GM23338 (cell line): ENCODE measurements around the gene LIPA. TPM values are rescaled to one million over a fixed set of nuclear protein-coding genes. Genes with fewer than 3 reads are reported as not detected.

Source experiments
- ATAC-seq: fragments of 200-7000 bp; cut with Tn5 transposase; 3 replicates; pipeline ENCODE4 v1.9.1; 2020
- DNase-seq: peaks from one replicate; pipeline ENCODE4 v3.0.0-alpha.2; 2015; ENCODE audit warnings: low spot score
- H2AFZ ChIP-seq: fragments of 200-600 bp; sonication (generic); 2 replicates; pipeline ENCODE4 v1.8.0; 2016; ENCODE audit warnings: antibody characterized with exemption, mild to moderate bottlenecking, moderate library complexity
- H3F3A ChIP-seq: fragments of 200-600 bp; sonication (generic); replicated peaks from 2 replicates; pipeline ENCODE4 v1.8.0; 2017; ENCODE audit warnings: antibody characterized with exemption, mixed run types, low read depth
- H3K27ac ChIP-seq: fragments of 200-600 bp; sonication (generic); 2 replicates; pipeline ENCODE4 v1.6.1; 2016; ENCODE audit warnings: low read depth
- H3K27me3 ChIP-seq: fragments of 200-600 bp; sonication (generic); 2 replicates; pipeline ENCODE4 v1.8.0; 2016; ENCODE audit warnings: mild to moderate bottlenecking, mixed run types, moderate library complexity; ENCODE audit not compliant: insufficient read depth
- H3K36me3 ChIP-seq: fragments of 200-600 bp; sonication (generic); 2 replicates; pipeline ENCODE4 v1.8.0; 2016; ENCODE audit warnings: mild to moderate bottlenecking; ENCODE audit not compliant: insufficient read depth
- H3K4me1 ChIP-seq: fragments of 200-600 bp; sonication (generic); 2 replicates; pipeline ENCODE4 v1.8.0; 2016; ENCODE audit warnings: mild to moderate bottlenecking, moderate library complexity; ENCODE audit not compliant: insufficient read depth
- H3K4me2 ChIP-seq: fragments of 200-600 bp; sonication (generic); 2 replicates; pipeline ENCODE4 v1.7.1; 2017; ENCODE audit warnings: mixed run types
- H3K4me3 ChIP-seq: fragments of 200-600 bp; sonication (generic); 2 replicates; pipeline ENCODE4 v1.6.1; 2016; ENCODE audit warnings: mixed run types
- H3K79me2 ChIP-seq: fragments of 200-600 bp; sonication (generic); replicated peaks from 2 replicates; pipeline ENCODE4 v1.8.0; 2017; ENCODE audit warnings: mild to moderate bottlenecking; ENCODE audit not compliant: insufficient read depth
- H3K9me2 ChIP-seq: fragments of 200-600 bp; sonication (generic); 2 replicates; pipeline ENCODE4 v1.8.0; 2017; ENCODE audit not compliant: insufficient read depth
- H4K20me1 ChIP-seq: fragments of 200-600 bp; sonication (generic); replicated peaks from 2 replicates; pipeline ENCODE4 v1.8.0; 2017; ENCODE audit warnings: mild to moderate bottlenecking; ENCODE audit not compliant: insufficient read depth
- H3K27ac Mint-ChIP-seq: 2 replicates; pipeline ENCODE4 v1.8.0; 2020; ENCODE audit warnings: inconsistent platforms, mild to moderate bottlenecking, moderate library complexity, mixed read lengths
- H3K27me3 Mint-ChIP-seq: 3 replicates; pipeline ENCODE4 v1.8.0; 2022; ENCODE audit warnings: low read depth, mild to moderate bottlenecking, moderate library complexity, mixed read lengths, inconsistent platforms; ENCODE audit not compliant: insufficient read depth, poor library complexity
- H3K36me3 Mint-ChIP-seq: 3 replicates; pipeline ENCODE4 v1.8.0; 2021; ENCODE audit warnings: low read depth, mild to moderate bottlenecking, inconsistent platforms, moderate library complexity, mixed read lengths
- H3K4me1 Mint-ChIP-seq: 3 replicates; pipeline ENCODE4 v1.8.0; 2020; ENCODE audit warnings: mild to moderate bottlenecking, inconsistent platforms, mixed read lengths
- H3K4me3 Mint-ChIP-seq: 3 replicates; pipeline ENCODE4 v1.8.0; 2021; ENCODE audit warnings: moderate library complexity, mild to moderate bottlenecking, inconsistent platforms, mixed read lengths
- H3K9me3 Mint-ChIP-seq: 3 replicates; pipeline ENCODE4 v1.8.0; 2020; ENCODE audit warnings: moderate library complexity, mild to moderate bottlenecking, inconsistent platforms, mixed read lengths
- ETS1 ChIP-seq: IDR thresholded peaks from 2 replicates; pipeline ENCODE4 v1.6.1; 2016; ENCODE audit warnings: antibody characterized with exemption
- EZH2phosphoT487 ChIP-seq: fragments of 200-600 bp; sonication (generic); IDR thresholded peaks from one replicate; pipeline ENCODE4 v1.8.1; 2018; ENCODE audit warnings: antibody characterized with exemption; ENCODE audit not compliant: unreplicated experiment
- JUNB ChIP-seq: IDR thresholded peaks from one replicate; pipeline ENCODE4 v1.6.1; 2016; ENCODE audit warnings: antibody characterized with exemption; ENCODE audit not compliant: unreplicated experiment
- NANOG ChIP-seq: IDR thresholded peaks from 2 replicates; pipeline ENCODE4 v1.6.1; 2016; ENCODE audit warnings: antibody characterized with exemption, borderline replicate concordance
- REST ChIP-seq: IDR thresholded peaks from one replicate; pipeline ENCODE4 v1.6.1; 2018; ENCODE audit warnings: antibody characterized with exemption; ENCODE audit not compliant: unreplicated experiment
- STAT1 ChIP-seq: IDR thresholded peaks from one replicate; pipeline ENCODE4 v1.6.1; 2016; ENCODE audit warnings: antibody characterized with exemption; ENCODE audit not compliant: unreplicated experiment
- ZNF114 ChIP-seq: fragments of 250-450 bp; sonication (Bioruptor Pico); IDR thresholded peaks from 2 replicates; pipeline ENCODE4 v1.5.0; 2020; ENCODE audit warnings: mild to moderate bottlenecking, moderate library complexity
- ZNF331 ChIP-seq: fragments of 250-450 bp; sonication (Bioruptor Pico); IDR thresholded peaks from 2 replicates; pipeline ENCODE4 v1.5.0; 2020; ENCODE audit warnings: low read depth, mild to moderate bottlenecking, moderate library complexity
- ZNF462 ChIP-seq: fragments of 250-450 bp; sonication (Bioruptor Pico); IDR thresholded peaks from 2 replicates; pipeline ENCODE4 v1.5.0; 2020; ENCODE audit warnings: mild to moderate bottlenecking, moderate library complexity
- polyA plus RNA-seq: library from polyadenylated mRNA; unstranded; fragments of >200 nt; fragmentation: Nextera tagmentation; extraction: Ambion mirVana; gene quantifications from 2 replicates; pipeline ENCODE4 v1.2.1, GENCODE V29; 2016
- total RNA-seq: library from RNA; depleted of rRNA; stranded (reverse); fragments of >200 nt; shearing (Covaris generic); gene quantifications from 2 replicates; pipeline ENCODE4 v1.2.3, GENCODE V29; 2014

Gene LIPA
- total and polyA plus RNA-seq, 2 experiments from 2014 or later = 37.8 to 86.3 TPM

GRCh38 chr10:89235073-89235798 is 16.3 kb downstream of the LIPA start:
- no peaks in the 10 kb centered on the region for H3K9me3 Mint-ChIP-seq
- Histone ChIP-seq H3K27me3 (no peaks in the 10 kb centered on the region), H3K4me1 (no peaks in the 10 kb centered on the region), H3K79me2 (peaks cover 5% of the 10 kb centered on the region), H3K36me3 (peaks cover 8% of the 10 kb centered on the region; the same call in 1 of the 2 replicates), H3K9me2 (no peaks in the 10 kb centered on the region; the same call in 1 of the 2 replicates), H3K4me2 (no peak overlapping the region), H3K27ac (no peak overlapping the region), H3K4me3 (no peak overlapping the region), H3F3A (no peaks in the 10 kb centered on the region), H4K20me1 (0 out of 2 replicates have a peak, but pooled peaks cover 5% of the 10 kb centered on the region), H2AFZ (no peak overlapping the region)
- no peaks in the 10 kb centered on the region for H3K27me3 Mint-ChIP-seq
- TF ChIP-seq ZNF114 (CRISPR knock-in tag) = no peak
- TF ChIP-seq REST = no peak
- TF ChIP-seq NANOG = no peak
- no peak for TF ChIP-seq STAT1
- peaks cover 9% of the 10 kb centered on the region; the same call in 2 of the 3 replicates for H3K36me3 Mint-ChIP-seq
- DNase-seq = no peak
- H3K4me1 Mint-ChIP-seq = peaks cover 10% of the 10 kb centered on the region
- 0 out of 2 replicates have a peak overlapping the region, but pooled peaks have one; percentile 63 for H3K27ac Mint-ChIP-seq
- H3K4me3 Mint-ChIP-seq = no peak overlapping the region
- peak; percentile 93 for ATAC-seq

GRCh38 chr10:89233033-89233432 is 18.5 kb downstream of the LIPA start:
- DNase-seq = no peak
- Histone ChIP-seq H3K4me1 (no peaks in the 10 kb centered on the region), H3K36me3 (peaks cover 24% of the 10 kb centered on the region), H2AFZ (no peak overlapping the region), H3F3A (no peaks in the 10 kb centered on the region), H3K4me2 (no peak overlapping the region), H4K20me1 (0 out of 2 replicates have a peak, but pooled peaks cover 5% of the 10 kb centered on the region), H3K27me3 (no peaks in the 10 kb centered on the region), H3K79me2 (peaks cover 5% of the 10 kb centered on the region), H3K27ac (no peak overlapping the region), H3K9me2 (no peaks in the 10 kb centered on the region; the same call in 1 of the 2 replicates), H3K4me3 (no peak overlapping the region)
- Mint-ChIP-seq H3K27me3 (no peaks in the 10 kb centered on the region), H3K9me3 (peaks cover 13% of the 10 kb centered on the region), H3K27ac (no peak overlapping the region), H3K4me3 (no peak overlapping the region), H3K36me3 (peaks cover 26% of the 10 kb centered on the region), H3K4me1 (peaks cover 10% of the 10 kb centered on the region)
- no peak for ATAC-seq
- no peak for TF ChIP-seq ZNF462
- no peak for TF ChIP-seq STAT1
- TF ChIP-seq JUNB = no peak
- TF ChIP-seq NANOG = no peak
- TF ChIP-seq ZNF331 (CRISPR knock-in tag) = no peak
- no peak for TF ChIP-seq ZNF114 (CRISPR knock-in tag)
- TF ChIP-seq ETS1 = no peak
- TF ChIP-seq EZH2phosphoT487 = no peak
